Measurements from ENCODE around the gene ZNF280B. TPM values are rescaled to one million over a fixed set of nuclear protein-coding genes. Genes with fewer than 3 reads are reported as not detected.
A peak's percentile ranks its signal among the peaks of the same experiment; 100 is the strongest.

Gene ZNF280B
- total RNA-seq, 1 experiment from 2014 or later = 5.9 TPM

- Mint-ChIP-seq H3K4me1 (0 out of 2 replicates have a peak, but pooled peaks cover 6% of the 10 kb centered on the region), H3K27me3 (ENCODE audit: low read depth) (peaks cover 100% of the 10 kb centered on the region), H3K4me3 (no peak overlapping the region), H3K27ac (no peak overlapping the region), H3K36me3 (peaks cover 29% of the 10 kb centered on the region), H3K9me3 (peaks cover 73% of the 10 kb centered on the region)
- ChIA-PET POLR2A (no interaction called here), CTCF (no interaction called here)
- no peak for DNase-seq (ENCODE audit: low spot score)
- TF ChIP-seq RORB (CRISPR knock-in tag; IDR thresholded peaks at IDR 0.05) (no peak), ZNF219 (CRISPR knock-in tag; IDR thresholded peaks at IDR 0.05; ENCODE audit: borderline replicate concordance) (no peak), ZNF512 (CRISPR knock-in tag; IDR thresholded peaks at IDR 0.05; ENCODE audit: borderline replicate concordance) (no peak), GABPB1 (CRISPR knock-in tag; IDR thresholded peaks at IDR 0.05) (no peak), CREB1 (CRISPR knock-in tag; IDR thresholded peaks at IDR 0.05) (no peak), NFYB (CRISPR knock-in tag; conservative IDR thresholded peaks at IDR 0.05; ENCODE audit: low read depth) (no peak), PRRX2 (CRISPR knock-in tag; IDR thresholded peaks at IDR 0.05) (no peak), ATF3 (CRISPR knock-in tag; conservative IDR thresholded peaks at IDR 0.05) (no peak), HMGXB4 (CRISPR knock-in tag; IDR thresholded peaks at IDR 0.05) (no peak), GTF2I (CRISPR knock-in tag; conservative IDR thresholded peaks at IDR 0.05) (no peak), ZNF263 (CRISPR knock-in tag; IDR thresholded peaks at IDR 0.05; ENCODE audit: low read depth) (no peak), ZNF281 (CRISPR knock-in tag; IDR thresholded peaks at IDR 0.05) (no peak), TCF7 (CRISPR knock-in tag; IDR thresholded peaks at IDR 0.05; ENCODE audit: low read depth) (no peak)
- peak; percentile 34; the same call in 1 of the 2 replicates for ATAC-seq
Observed at GRCh38 chr22:22454997-22455396, 53.5 kb downstream of the ZNF280B start.

- H3K4me3 Mint-ChIP-seq = no peak overlapping the region
- ChIA-PET POLR2A (no interaction called here), CTCF (no interaction called here)
- peaks cover 100% of the 10 kb centered on the region for H3K27me3 Mint-ChIP-seq (ENCODE audit: low read depth)
- H3K9me3 Mint-ChIP-seq = peaks cover 54% of the 10 kb centered on the region
- H3K27ac Mint-ChIP-seq = no peak overlapping the region
- ATAC-seq (no peak), DNase-seq (ENCODE audit: low spot score) (no peak)
- H3K4me1 Mint-ChIP-seq = no peaks in the 10 kb centered on the region
- peaks cover 15% of the 10 kb centered on the region for H3K36me3 Mint-ChIP-seq
- TF ChIP-seq TP53 (CRISPR knock-in tag; IDR thresholded peaks at IDR 0.05) (no peak), FOXK1 (CRISPR knock-in tag; IDR thresholded peaks at IDR 0.05) (no peak), ATF1 (CRISPR knock-in tag; IDR thresholded peaks at IDR 0.05) (no peak), FOXP4 (CRISPR knock-in tag; IDR thresholded peaks at IDR 0.05) (no peak), MYBL2 (CRISPR knock-in tag; IDR thresholded peaks at IDR 0.05) (no peak), ZNF219 (CRISPR knock-in tag; IDR thresholded peaks at IDR 0.05; ENCODE audit: borderline replicate concordance) (no peak), ZNF317 (CRISPR knock-in tag; IDR thresholded peaks at IDR 0.05; ENCODE audit: borderline replicate concordance, low read depth) (no peak), CTCF (IDR thresholded peaks at IDR 0.05) (no peak), TEAD1 (CRISPR knock-in tag; IDR thresholded peaks at IDR 0.05) (no peak), ZNF425 (CRISPR knock-in tag; conservative IDR thresholded peaks at IDR 0.05) (no peak)
Observed at GRCh38 chr22:22452996-22453686, 55.4 kb downstream of the ZNF280B start.

All from WTC11 (cell line).